CD4-positive, alpha-beta T cell treated with Interleukin-6 at 100 ng/mL for 8 hours (primary cell): ENCODE measurements around the gene C1R.
"Not testable (repeated sequence)": the region's sequence is repeated elsewhere in the genome, so short reads cannot be mapped to it uniquely, and the experiment has no call there.

Source experiments
- DNase-seq: peaks from one replicate; pipeline ENCODE4 v3.0.0-alpha.2; 2020; ENCODE audit warnings: mixed read lengths, low spot score

Gene C1R

DNA sequence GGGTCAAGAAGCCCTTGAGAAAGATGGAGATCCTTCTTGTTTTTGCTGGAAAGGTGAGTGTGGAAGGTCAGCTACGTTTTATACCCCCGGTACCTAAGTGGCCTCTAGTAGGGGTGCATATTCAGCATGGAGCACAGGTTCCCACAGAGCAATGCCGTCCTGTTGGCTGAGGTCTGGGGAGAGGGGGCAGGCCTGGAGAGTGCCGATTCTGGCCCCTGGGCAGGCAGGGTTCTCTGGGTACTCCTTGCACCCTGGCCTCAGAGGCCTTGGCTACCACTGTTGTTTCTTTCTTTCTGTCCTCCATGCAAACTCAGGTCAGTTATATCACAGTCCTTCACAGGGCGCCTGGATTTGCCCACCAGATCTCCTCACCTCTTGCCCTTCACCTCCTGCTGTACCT is 27.9 kb upstream of the C1R start:
- no peak for DNase-seq

- no peak for DNase-seq
Observed at GRCh38 chr12:7118881-7119280, 26.6 kb upstream of the C1R start.

- DNase-seq = no peak
Observed at GRCh38 chr12:7117670-7118069, 25.4 kb upstream of the C1R start.

- DNase-seq = no peak
Observed at GRCh38 chr12:7116916-7117315, 24.7 kb upstream of the C1R start.

DNA sequence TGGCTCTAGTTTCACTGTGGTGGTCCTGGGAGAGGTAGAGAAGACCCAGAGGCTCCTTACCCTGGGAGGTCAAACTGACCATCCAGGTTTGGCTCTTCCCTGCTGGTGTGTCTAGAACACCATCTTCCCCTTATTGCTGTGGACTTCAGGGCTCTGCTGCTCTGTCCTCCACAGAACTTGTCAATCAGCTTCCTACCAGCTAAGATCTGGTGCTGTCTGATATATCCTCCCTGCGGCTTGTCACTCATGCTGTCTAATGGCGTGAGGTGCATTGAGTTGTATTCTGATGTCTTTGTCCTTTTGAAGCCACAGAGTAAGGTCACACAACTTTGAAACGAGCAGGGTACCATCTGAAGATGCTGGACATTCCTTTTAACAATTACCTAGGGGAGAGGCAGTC is 24.0 kb upstream of the C1R start:
- DNase-seq = no peak

DNA sequence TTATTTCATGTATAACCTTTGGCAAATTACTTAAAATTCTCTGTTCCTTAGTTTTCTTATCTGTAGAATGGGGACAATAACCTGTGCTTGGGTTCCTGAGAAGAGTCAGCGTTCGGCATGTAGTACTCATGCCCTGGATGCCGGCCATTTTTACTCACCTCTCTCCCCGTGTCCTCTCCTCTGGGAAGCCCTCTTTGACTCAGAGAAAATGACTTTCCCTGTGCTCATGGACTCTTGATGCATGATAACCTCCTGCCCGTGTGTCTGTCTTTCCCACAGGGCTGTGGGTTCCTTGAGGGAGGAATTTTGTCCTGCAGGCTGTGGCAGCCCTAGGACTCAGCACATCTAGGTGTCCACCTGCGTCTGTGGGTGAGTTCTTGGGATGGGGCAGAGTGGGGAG is 22.6 kb upstream of the C1R start:
- DNase-seq = no peak

DNA sequence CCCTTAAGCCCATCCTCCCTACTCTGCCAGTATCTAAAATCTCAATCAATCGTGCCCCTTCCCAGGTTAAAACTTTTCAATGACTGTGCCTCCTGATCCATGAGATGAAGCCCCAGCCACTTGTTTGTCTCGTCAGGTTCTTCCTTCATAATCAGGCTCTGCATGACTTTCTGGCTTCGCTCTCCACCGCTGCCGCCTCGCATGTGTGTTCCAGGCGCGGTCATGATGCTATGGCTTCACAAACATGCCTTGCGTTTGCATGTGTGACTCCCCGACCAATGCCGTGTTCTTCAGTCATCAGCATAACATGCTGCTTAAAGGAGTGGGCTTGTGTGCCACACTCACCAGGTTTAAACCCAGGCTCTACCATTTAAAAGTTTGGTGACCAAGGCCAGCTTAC is 21.8 kb upstream of the C1R start:
- DNase-seq = no peak

DNA sequence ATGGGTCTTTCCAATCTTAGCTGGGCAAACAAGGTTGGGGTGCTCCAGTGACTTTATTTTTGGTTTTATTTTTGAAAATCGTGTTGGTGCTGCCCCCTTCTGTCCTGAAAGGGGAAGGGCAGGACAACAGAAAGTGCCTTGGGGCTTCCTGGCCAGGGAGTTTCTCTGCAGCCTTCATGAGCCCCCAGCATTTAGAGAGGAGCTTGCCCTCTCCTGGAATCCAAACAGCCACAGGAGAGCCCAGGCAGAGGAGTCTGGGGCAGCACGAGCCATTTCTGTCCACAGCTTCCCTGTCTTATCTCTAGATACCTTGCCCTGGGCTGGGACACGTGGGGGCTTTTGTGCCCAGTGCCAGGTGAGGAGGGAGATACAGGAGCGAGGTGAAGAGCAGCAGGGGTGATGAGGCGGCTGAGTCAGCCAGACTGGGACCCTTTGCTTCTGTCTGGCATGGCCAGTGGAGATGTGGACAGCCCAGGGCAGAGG is 21.2 kb upstream of the C1R start:
- DNase-seq = peak; percentile 56

- DNase-seq = no peak
Observed at GRCh38 chr12:7112041-7112440, 19.8 kb upstream of the C1R start.

GRCh38 chr12:7110661-7111060 is 18.4 kb upstream of the C1R start:
- DNase-seq = no peak

DNA sequence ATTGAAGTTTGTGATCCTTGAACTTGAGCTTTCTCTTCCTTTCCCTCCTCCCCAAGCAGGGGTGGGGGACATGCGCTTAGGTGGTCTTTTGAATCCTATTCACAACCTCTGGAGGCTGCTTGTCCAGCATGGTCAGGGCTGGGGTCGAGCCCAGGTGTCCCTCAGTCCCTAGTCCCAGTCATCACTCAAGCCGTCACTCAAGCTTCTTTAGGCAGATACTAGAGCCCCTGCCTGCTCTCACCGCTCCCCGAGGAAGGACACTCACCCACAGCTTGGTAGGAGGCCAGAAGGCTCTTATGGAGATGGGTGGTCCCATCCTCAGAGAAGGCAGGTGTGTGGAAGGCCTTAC is 17.3 kb upstream of the C1R start:
- DNase-seq = no peak

DNA sequence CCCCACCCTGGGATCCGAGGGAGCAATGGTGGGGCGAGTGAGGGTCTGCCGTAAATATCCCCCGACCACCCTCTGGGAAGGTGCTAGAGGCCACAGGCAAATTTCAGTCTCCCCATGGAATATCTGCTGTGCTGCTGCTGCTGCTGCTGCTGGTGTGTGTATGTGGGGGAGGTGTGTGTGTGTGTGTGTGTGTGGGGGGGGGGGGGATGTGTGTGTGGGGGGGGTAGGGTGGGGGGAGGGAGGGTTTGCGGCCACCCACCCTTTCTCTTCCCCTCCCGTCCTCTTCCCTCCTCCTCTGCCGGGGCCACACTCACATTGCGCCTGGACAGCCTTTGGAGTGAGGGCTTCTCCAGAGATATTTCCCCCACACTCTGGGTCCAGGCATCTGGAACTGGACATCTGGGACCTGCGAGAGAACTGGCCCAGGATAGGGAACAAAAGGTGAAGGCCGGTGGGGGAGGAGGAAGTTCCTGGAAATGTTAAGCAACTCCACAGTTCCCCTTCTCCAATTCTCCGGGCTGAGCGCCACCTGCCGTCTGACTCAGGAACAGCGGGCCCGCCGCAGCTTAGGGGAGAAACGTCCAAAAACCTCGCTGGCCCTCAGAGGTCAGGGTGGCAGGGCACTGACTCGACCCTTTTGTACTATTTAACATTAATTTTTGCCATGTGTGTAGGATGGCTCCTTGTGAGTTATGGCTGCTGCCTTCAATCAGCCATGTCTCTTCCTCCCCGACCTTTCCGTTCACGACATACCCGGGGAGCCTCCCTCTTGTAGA is 16.7 kb upstream of the C1R start, which contains the start of gene C1RL:
TSS of gene C1RL (minus strand) at position 419 of the 776 bp plus-strand sequence. CDS start at position 385, 34 bp downstream.
- DNase-seq = peak; percentile 69

DNA sequence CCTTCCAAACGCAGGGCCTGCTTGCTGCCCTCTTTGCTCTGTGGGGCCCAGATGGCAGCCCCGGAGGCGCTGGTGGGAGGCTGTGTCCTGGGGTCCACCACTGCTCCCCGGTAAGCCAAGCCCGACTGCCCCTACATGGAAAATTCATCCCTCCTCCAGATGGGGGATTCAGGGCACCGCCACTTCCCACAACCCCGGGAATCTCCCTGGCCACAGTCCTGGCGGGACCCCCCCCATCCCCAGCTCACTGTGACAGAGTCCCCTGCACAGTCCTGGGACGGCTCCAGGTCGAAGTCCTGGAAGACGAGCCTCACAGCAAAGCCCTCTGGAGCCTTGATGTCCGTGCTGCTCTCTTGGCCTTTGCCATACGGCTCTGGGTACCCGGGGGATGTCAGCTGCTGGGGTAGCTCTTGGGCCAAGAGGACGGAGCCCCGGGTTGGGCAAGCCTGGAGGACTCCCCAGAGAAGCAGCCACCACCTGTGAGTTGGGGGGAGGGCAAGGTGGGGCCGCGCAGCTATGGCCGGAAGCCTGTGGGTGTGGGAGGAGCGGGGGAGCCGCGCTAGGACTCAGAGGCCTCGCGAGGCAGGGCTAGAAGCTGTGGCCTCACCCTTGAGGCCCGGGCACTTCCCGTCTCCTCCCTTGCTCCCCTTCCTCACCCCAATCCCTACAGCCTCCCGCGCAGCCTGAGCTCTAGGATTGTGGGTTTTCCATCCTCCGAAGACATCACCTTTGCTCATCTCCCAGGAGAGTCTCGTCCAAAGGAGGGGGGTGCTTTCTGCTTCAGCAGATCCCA is 16.0 kb upstream of the C1R start:
- DNase-seq = peak; percentile 80

GRCh38 chr12:7107636-7108002 is 15.4 kb upstream of the C1R start:
- DNase-seq = no peak

- not testable (repeated sequence) for DNase-seq
Observed at GRCh38 chr12:7107181-7107580, 14.9 kb upstream of the C1R start.

- DNase-seq = no peak
Observed at GRCh38 chr12:7106082-7106481, 13.8 kb upstream of the C1R start.

- DNase-seq = no peak
Observed at GRCh38 chr12:7103837-7104584, 11.8 kb upstream of the C1R start.

- no peak for DNase-seq
Observed at GRCh38 chr12:7102582-7102981, 10.3 kb upstream of the C1R start.

DNA sequence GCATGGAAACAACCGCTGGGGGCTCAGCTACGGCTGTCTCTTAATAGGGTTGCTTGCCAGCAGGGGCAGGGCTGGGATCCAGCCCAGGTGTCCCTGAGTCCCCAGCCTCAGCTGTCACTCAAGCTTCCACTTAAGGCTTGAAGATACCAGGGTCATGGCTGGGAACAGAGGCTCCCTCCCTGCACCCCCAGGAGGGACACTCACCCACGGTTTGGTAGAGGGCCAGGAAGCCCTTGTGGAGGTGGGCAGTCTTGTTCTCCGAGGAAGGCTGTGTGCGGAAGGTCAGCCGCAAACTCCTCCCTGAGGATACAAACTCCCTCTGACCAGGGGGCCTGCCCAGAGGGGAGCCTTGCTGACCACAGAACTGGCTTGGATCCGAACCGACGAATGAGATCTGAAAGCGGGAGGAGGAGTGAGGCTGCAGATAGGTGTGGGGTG is 9.5 kb upstream of the C1R start:
- no peak for DNase-seq

GRCh38 chr12:7101047-7101693 is 8.9 kb upstream of the C1R start:
- DNase-seq = no peak

DNA sequence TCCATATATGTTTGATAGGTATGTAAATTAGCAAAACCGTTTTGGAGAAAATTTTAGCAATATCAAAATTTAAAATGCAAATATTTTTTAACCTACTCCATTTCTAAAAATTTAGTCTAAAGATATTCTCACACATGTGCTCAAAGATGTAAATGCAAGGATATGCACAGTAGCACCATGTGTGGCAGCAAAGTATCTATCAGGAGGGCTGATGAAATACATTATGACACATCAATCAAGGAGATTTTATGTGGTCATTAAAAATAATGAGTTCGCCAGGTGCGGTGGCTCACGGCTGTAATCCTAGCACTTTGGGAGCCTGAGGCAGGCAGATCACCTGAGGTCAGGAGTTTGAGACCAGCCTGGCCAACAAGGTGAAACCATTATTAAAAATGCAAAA is 8.0 kb upstream of the C1R start:
- DNase-seq = no peak
